HG02973 (cell line): ENCODE measurements around the gene MAP2K3.
"Not testable (repeated sequence)": the region's sequence is repeated elsewhere in the genome, so short reads cannot be mapped to it uniquely, and the experiment has no call there.

ENCODE experiments used
- ATAC-seq: cut with Tn5 transposase; IDR thresholded peaks from one replicate; pipeline ENCODE4 v1.9.1; 2021; ENCODE audit warnings: moderate library complexity; ENCODE audit not compliant: unreplicated experiment

Gene MAP2K3

GRCh38 chr17:21327921-21328320, 43.4 kb downstream of the MAP2K3 start:
- ATAC-seq, result not testable (repeated sequence)

GRCh38 chr17:21328778-21329177, 44.3 kb downstream of the MAP2K3 start:
- not testable (repeated sequence) for ATAC-seq

- no peak for ATAC-seq
These were observed 46.1 kb downstream of the MAP2K3 start for GRCh38 chr17:21330436-21331160.

- ATAC-seq, result not testable (repeated sequence)
These were observed 52.2 kb downstream of the MAP2K3 start for GRCh38 chr17:21336541-21337294.

GRCh38 chr17:21337981-21338625, 53.6 kb downstream of the MAP2K3 start:
- ATAC-seq, result not testable (repeated sequence)

- ATAC-seq, result no peak
These were observed 54.5 kb downstream of the MAP2K3 start for GRCh38 chr17:21339011-21339410.

GRCh38 chr17:21339571-21339970, 55.1 kb downstream of the MAP2K3 start:
- not testable (repeated sequence) for ATAC-seq

- ATAC-seq, result not testable (repeated sequence)
These were observed 55.9 kb downstream of the MAP2K3 start for GRCh38 chr17:21340407-21340806.

GRCh38 chr17:21341279-21341678, 56.8 kb downstream of the MAP2K3 start:
- ATAC-seq, result not testable (repeated sequence)

GRCh38 chr17:21341925-21342540, 57.5 kb downstream of the MAP2K3 start:
- not testable (repeated sequence) for ATAC-seq

GRCh38 chr17:21343061-21343949, 58.8 kb downstream of the MAP2K3 start:
- ATAC-seq, result not testable (repeated sequence)

- ATAC-seq, result not testable (repeated sequence)
These were observed 60.3 kb downstream of the MAP2K3 start for GRCh38 chr17:21344801-21345200.

- ATAC-seq, result no peak
These were observed 60.7 kb downstream of the MAP2K3 start for GRCh38 chr17:21345236-21345635.

GRCh38 chr17:21346107-21346506, 61.6 kb downstream of the MAP2K3 start:
- ATAC-seq, result not testable (repeated sequence)

- ATAC-seq, result not testable (repeated sequence)
These were observed 62.2 kb downstream of the MAP2K3 start for GRCh38 chr17:21346651-21347250.

GRCh38 chr17:21347660-21348059, 63.1 kb downstream of the MAP2K3 start:
- ATAC-seq, result not testable (repeated sequence)

GRCh38 chr17:21348081-21348925, 63.8 kb downstream of the MAP2K3 start:
- not testable (repeated sequence) for ATAC-seq

- not testable (repeated sequence) for ATAC-seq
These were observed 64.4 kb downstream of the MAP2K3 start for GRCh38 chr17:21348926-21349261.
